UCSD-AML1 (cell line): ENCODE results near the gene MYO5B.
A peak's percentile ranks its signal among the peaks of the same experiment; 100 is the strongest.
"Not testable (repeated sequence)": the region's sequence is repeated elsewhere in the genome, so short reads cannot be mapped to it uniquely, and the experiment has no call there.

Experiments used
- DNase-seq: peaks from one replicate; lab custom pipeline; 2025; ENCODE audit not compliant: unreplicated experiment; lab: John Stamatoyannopoulos, UW

MYO5B gene

GRCh38 chr18:50194631-50195532 lies at the start of gene MYO5B:
Gene MYO5B (minus strand): TSS chr18:50195147. CDS start chr18:50194793, 354 bp downstream.
- no peak for DNase-seq

DNA sequence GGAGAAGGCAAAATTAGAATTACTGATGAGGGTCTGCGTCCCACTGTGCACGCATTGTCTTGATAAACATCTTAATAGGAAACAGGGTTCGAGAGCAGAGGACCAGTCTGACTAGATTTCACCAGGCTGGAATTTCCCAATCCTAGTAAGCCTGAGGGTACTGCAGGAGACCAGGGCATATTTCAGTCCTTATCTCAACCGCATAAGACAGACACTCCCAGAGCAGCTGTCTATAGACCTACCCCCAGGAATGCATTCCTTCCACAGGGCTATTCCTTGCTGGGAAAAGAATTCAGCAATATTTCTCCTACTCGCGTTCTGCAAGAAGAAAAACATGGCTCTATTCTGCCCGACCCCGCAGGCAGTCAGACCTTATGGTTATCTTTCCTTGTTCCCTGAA lies 46.8 kb upstream of the MYO5B start:
- not testable (repeated sequence) for DNase-seq

DNA sequence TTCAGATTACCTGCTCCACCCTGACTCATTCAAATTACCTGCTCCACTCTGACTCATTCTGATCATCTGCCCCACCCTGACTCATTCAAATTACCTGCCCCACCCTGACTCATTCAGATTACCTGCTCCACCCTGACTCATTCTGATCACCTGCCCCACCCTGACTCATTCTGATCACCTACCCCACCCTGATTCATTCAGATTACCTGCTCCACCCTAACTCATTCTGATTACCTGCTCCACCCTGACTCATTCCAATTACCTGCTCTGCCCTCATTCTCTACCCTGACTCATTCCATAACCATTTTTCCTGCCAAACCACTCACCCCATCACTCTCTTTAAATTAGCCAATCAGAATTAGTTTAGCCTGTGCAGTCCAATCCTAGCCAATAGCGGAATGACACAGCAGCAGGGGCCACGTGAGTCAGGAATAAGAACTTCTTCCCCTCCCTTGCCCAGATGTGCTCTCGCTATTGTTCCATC lies 45.2 kb upstream of the MYO5B start:
- DNase-seq: no peak

DNA sequence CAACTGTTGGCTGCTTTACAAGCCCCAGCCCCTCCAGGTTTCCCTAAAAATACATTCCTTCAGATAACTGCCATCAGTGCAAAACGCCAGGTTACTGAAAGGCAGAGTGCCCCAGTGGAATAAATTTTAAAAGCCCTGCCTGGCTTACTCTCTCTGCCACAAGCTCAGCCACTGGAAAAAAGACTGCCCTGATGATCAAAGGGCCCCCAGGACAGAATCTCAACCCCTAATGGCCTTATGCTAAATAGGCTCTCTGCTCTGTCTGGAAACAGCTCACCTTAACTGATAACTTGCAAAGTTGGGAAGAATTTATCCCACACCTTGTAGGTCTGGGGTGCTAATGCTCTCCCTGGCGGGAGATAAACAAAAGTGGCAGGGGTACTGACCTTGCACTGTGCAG lies 37.5 kb upstream of the MYO5B start:
- no peak for DNase-seq

- DNase-seq: no peak
These were observed 36.7 kb upstream of the MYO5B start for GRCh38 chr18:50231621-50232020.

- not testable (repeated sequence) for DNase-seq
These were observed 25.3 kb upstream of the MYO5B start for GRCh38 chr18:50220249-50220648.

GRCh38 chr18:50218432-50219197 lies 23.7 kb upstream of the MYO5B start:
- peak; percentile 17 for DNase-seq

- DNase-seq: no peak
These were observed 14.4 kb upstream of the MYO5B start for GRCh38 chr18:50209311-50209710.

DNA sequence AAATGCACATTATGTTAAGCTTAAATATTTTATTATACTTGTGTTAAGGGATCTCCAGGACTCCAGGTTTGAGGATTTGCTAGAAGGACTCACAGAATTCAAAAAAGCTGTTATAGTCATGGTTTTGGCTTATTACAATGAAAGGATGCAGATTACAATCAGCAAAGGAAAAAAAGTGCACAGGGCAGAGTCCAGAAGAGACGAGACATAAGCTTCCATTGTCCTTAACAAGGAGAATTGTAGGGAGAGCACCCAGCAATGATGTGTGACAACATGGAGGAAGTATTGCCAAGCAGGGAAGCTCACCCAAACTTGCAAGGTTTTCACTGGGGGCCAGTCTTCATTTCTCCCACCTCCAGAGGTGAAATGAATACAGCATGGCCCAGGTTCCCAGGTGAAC lies 12.8 kb upstream of the MYO5B start:
- no peak for DNase-seq

GRCh38 chr18:50203801-50204604 lies 9.1 kb upstream of the MYO5B start:
- peak; percentile 23 for DNase-seq

GRCh38 chr18:50201476-50202018 lies 6.6 kb upstream of the MYO5B start:
- no peak for DNase-seq

DNA sequence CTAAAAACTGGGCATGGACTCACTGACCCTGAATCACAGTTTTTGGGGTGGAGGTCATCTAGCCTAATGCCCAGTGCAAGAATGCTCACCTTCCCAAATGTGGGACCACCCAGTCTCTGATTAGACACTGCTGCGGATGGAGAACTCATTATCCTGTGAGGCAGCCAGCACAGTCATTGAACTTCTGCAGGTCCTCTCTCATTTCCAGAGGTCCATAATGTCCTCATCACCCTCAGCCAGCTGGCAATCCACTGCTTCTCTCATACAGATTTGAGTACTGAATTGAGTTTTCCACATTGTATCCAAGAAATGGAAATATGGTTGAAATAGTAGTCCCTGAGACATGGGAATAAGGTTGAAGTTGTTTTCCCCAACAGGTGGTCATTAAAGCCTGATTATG lies 5.0 kb upstream of the MYO5B start:
- DNase-seq: no peak

- no peak for DNase-seq
These were observed 4.5 kb upstream of the MYO5B start for GRCh38 chr18:50199346-50199855.

DNA sequence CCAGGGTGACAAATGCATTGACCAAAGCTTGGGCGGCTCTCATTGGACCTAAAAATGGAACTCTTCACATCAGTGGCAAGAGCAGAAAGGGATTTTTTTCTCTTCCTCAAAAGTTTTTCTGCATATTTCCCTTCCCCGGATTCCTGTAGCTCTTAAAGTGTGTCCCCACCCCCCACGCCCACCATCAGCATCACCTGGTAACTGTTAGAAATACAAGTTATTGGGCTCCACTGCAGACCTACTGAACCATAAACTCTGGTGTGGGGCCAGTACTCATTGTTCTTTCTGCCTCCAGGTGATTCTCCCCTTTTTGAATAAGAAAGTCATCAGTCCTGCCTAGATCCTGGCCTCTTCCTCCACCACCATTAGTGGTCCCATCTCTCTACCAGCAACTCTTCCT lies 1.3 kb upstream of the MYO5B start:
- DNase-seq: no peak

GRCh38 chr18:50195689-50196088 lies 742 bp upstream of the MYO5B start:
- no peak for DNase-seq

GRCh38 chr18:50193796-50194630 lies 934 bp downstream of the MYO5B start:
- DNase-seq: no peak

GRCh38 chr18:50192995-50193795 lies 1.8 kb downstream of the MYO5B start:
- no peak for DNase-seq

GRCh38 chr18:50190926-50191325 lies 4.0 kb downstream of the MYO5B start:
- DNase-seq: no peak

DNA sequence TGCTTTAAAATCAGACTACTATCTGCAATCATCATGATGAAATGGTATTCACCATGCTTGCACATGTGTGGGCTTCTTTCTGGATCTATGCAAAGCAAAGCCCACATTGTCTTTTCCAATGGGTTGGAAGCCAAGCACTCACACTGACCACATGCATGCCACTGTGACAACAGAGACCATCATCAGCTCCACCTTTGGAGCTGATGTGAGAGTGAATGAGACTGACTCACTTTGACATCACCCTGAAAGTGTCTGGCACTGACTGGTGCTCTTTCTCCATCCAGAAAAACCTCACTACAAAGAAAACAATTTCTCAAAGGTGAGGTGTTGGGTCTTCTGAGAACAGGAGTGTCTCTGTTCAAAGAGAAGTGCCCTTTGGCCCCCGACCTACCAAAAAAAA lies 4.7 kb downstream of the MYO5B start:
- no peak for DNase-seq
